Stomach (tissue), 9 donors: ENCODE results near the gene ZBTB22. TPM values are rescaled to one million over a fixed set of nuclear protein-coding genes. Genes with fewer than 3 reads are reported as not detected.

Experiments used
- DNase-seq, 2 donors: peaks; one replicate each; pipeline versions ENCODE4 v3.0.0 to v3.0.0-alpha.2; 2013 to 2019
- H3K27ac ChIP-seq, 5 donors: fragments of 200-600 bp in 4 of 5; sonication (generic) in 4 of 5; one replicate each; pipeline ENCODE4 v1.5.1; 2013 to 2019; ENCODE audit warnings: mild to moderate bottlenecking in 1 of 5, moderate library complexity in 1 of 5
- H3K27me3 ChIP-seq, 3 donors: fragments of 200-600 bp; sonication (generic); one replicate each; pipeline ENCODE4 v1.5.1; 2017 to 2019; ENCODE audit warnings: mixed run types in 1 of 3
- H3K36me3 ChIP-seq, 4 donors: fragments of 200-600 bp; sonication (generic); 1 replicate in 3 of 4; 2 replicates in 1 of 4; pipeline ENCODE4 v1.5.1; 2016 to 2019
- H3K4me1 ChIP-seq, 4 donors: fragments of 200-600 bp; sonication (generic); one replicate each; pipeline ENCODE4 v1.5.1; 2016 to 2019
- H3K4me3 ChIP-seq, 4 donors: fragments of 200-600 bp; sonication (generic) in 3 of 4; one replicate each; pipeline ENCODE4 v1.5.1; 2016 to 2019; ENCODE audit warnings: mild to moderate bottlenecking in 1 of 4
- H3K9me3 ChIP-seq, 4 donors: fragments of 200-600 bp; sonication (generic); one replicate each; pipeline ENCODE4 v1.5.1; 2016 to 2019
- CTCF ChIP-seq, 7 experiments: fragments of 450-650 bp in 4 of 7; fragments of 200-600 bp in 3 of 7; sonication (generic) in 3 of 7; IDR thresholded peaks; one replicate each; pipeline ENCODE4 v1.5.1; 2016 to 2019; ENCODE audit warnings: antibody characterized with exemption in 7 of 7, control low read depth in 2 of 7, mild to moderate bottlenecking in 1 of 7
- EP300 ChIP-seq: sonication (generic); formaldehyde crosslinking; IDR thresholded peaks from one replicate; pipeline ENCODE4 v1.6.1; 2017; ENCODE audit warnings: antibody characterized with exemption
- POLR2A ChIP-seq, 4 donors: fragments of 450-650 bp; IDR thresholded peaks; one replicate each; pipeline ENCODE4 v1.6.1; 2016; ENCODE audit warnings: antibody characterized with exemption in 4 of 4, control low read depth in 2 of 4, mild to moderate bottlenecking in 1 of 4, moderate library complexity in 1 of 4
- POLR2AphosphoS5 ChIP-seq, 3 donors: sonication (generic); formaldehyde crosslinking; IDR thresholded peaks; one replicate each; pipeline ENCODE4 v1.6.1; 2016; ENCODE audit warnings: antibody characterized with exemption in 3 of 3
- WGBS, 5 donors: extraction: QIAGEN DNeasy Blood & Tissue Kit in 3 of 5; methylation state at CpG; one replicate each; pipeline versions ENCODE4 v1.1.5 to v1.1.7; 2013 to 2018; 5-methylcytosine and 5-hydroxymethylcytosine counted together
- intact Hi-C: fragments of 100-400 bp; cut with DNase I; formaldehyde crosslinking; loops from one replicate; pipeline ENCODE4 v1.15.1; 2023; ENCODE audit warnings: low total_unique reads
- polyA plus RNA-seq, 3 donors: library from polyadenylated mRNA; stranded (reverse); fragments of 200-250 nt; gene quantifications; one replicate each; pipeline ENCODE4 v1.2.3, GENCODE V29; 2013
- total RNA-seq, 5 donors: library from RNA; depleted of rRNA; stranded (reverse); fragments of >200 nt; gene quantifications; one replicate each; pipeline versions ENCODE4 v1.1.0 to v1.2.3, GENCODE V29; 2014 to 2016
- donor health status: healthy with polysubstance abuse.
- donor health status: Bipolar disorder and iron deficiency.
- donor health status: healthy.

The ZBTB22 gene
- total and polyA plus RNA-seq, 8 donors, result 1.2 to 45.2 (median 11.1) TPM

- intact Hi-C loops, result no loop called here
- Histone ChIP-seq H3K4me3 (peak overlapping the region; percentile 47 to 58 (median 53)), H3K4me1 (peaks cover 50 to 82% (median 80%) of the 10 kb centered on the region in 4 donors), H3K27me3 (no peaks in the 10 kb centered on the region), H3K27ac (peak overlapping the region; percentile 22 to 97 (median 89)), H3K36me3 (peaks cover 27 to 45% (median 40%) of the 10 kb centered on the region in 4 donors), H3K9me3 (no peaks in the 10 kb centered on the region)
- peak in 1 of 2 donors; percentile 42 for DNase-seq
- TF ChIP-seq POLR2AphosphoS5 (IDR thresholded peaks at IDR 0.05) (no peak), POLR2A (IDR thresholded peaks at IDR 0.05) (no peak), CTCF (IDR thresholded peaks at IDR 0.05) (no peak), EP300 (no peak)
- WGBS, 5 donors, result 74 to 79% (median 76%) methylated on average over 19 of the region's 19 CpGs
Observed at GRCh38 chr6:33316603-33317418, 733 bp downstream of the ZBTB22 start.

- H3K4me1 ChIP-seq, result peaks cover 46 to 82% (median 80%) of the 10 kb centered on the region in 4 donors
- peak overlapping the region in 3 of 5 donors; percentile 97 for H3K27ac ChIP-seq
- no peak for TF ChIP-seq EP300
- TF ChIP-seq POLR2AphosphoS5 (IDR thresholded peaks at IDR 0.05), result no peak
- no peak for TF ChIP-seq POLR2A (IDR thresholded peaks at IDR 0.05)
- TF ChIP-seq CTCF (IDR thresholded peaks at IDR 0.05), result no peak
- no peaks in the 10 kb centered on the region for H3K9me3 ChIP-seq
- H3K4me3 ChIP-seq, result no peak overlapping the region
- no peak for DNase-seq
- intact Hi-C loops, result no loop called here
- H3K36me3 ChIP-seq, result peaks cover 27 to 46% (median 41%) of the 10 kb centered on the region in 4 donors
- no peaks in the 10 kb centered on the region for H3K27me3 ChIP-seq
- WGBS, 5 donors, result 89 to 92% (median 91%) methylated on average over 15 to 17 of the region's 17 CpGs
Observed at GRCh38 chr6:33315793-33316602, 1.5 kb downstream of the ZBTB22 start.

GRCh38 chr6:33314943-33315792 is 2.4 kb downstream of the ZBTB22 start:
- no peaks in the 10 kb centered on the region for H3K27me3 ChIP-seq
- intact Hi-C loops, result no loop called here
- peak overlapping the region; percentile 91 to 97 (median 97) for H3K27ac ChIP-seq
- peaks cover 37 to 82% (median 76%) of the 10 kb centered on the region in 4 donors for H3K4me1 ChIP-seq
- peaks cover 25 to 46% (median 41%) of the 10 kb centered on the region in 4 donors for H3K36me3 ChIP-seq
- peak in 1 of 3 donors; percentile 44 for TF ChIP-seq POLR2AphosphoS5 (IDR thresholded peaks at IDR 0.05)
- TF ChIP-seq POLR2A (IDR thresholded peaks at IDR 0.05), result no peak
- no peak for TF ChIP-seq EP300
- peak; percentile 65 to 80 for DNase-seq
- H3K4me3 ChIP-seq, result peak overlapping the region; percentile 64 to 96 (median 76)
- 34 to 48% (median 36%) methylated on average over 43 to 47 of the region's 47 CpGs for WGBS, 5 donors
- no peaks in the 10 kb centered on the region for H3K9me3 ChIP-seq

- Histone ChIP-seq H3K4me3 (peak overlapping the region; percentile 64 to 96 (median 76)), H3K27ac (peak overlapping the region; percentile 91 to 97 (median 97)), H3K27me3 (no peaks in the 10 kb centered on the region), H3K9me3 (no peaks in the 10 kb centered on the region), H3K36me3 (peaks cover 19 to 43% (median 40%) of the 10 kb centered on the region in 4 donors), H3K4me1 (peaks cover 36 to 81% (median 70%) of the 10 kb centered on the region in 4 donors)
- TF ChIP-seq CTCF (IDR thresholded peaks at IDR 0.05) (no peak), POLR2A (IDR thresholded peaks at IDR 0.05) (no peak), POLR2AphosphoS5 (IDR thresholded peaks at IDR 0.05) (peak in 1 of 3 donors; percentile 44)
- WGBS, 5 donors, result 1 to 5% (median 2%) methylated on average over 10 of the region's 10 CpGs
- intact Hi-C loops, result no loop called here
- DNase-seq, result peak; percentile 39 to 93
Observed at GRCh38 chr6:33314515-33314942, 3.0 kb downstream of the ZBTB22 start.
